Astrocyte of the cerebellum (primary cell): ENCODE measurements around the gene NFIA.

ENCODE experiments used
- DNase-seq: peaks from one replicate; pipeline ENCODE4 v3.0.0-alpha.2; 2011; ENCODE audit warnings: low read depth
- H3K4me3 ChIP-seq: 2 replicates; pipeline ENCODE4 v1.5.1; 2011; ENCODE audit warnings: mild to moderate bottlenecking, low read depth, low read length, moderate library complexity
- in situ Hi-C: cut with HindIII; loops from 2 replicates; pipeline ENCODE4 v1.10.0; 2017; ENCODE audit warnings: low sequenced_read_pairs
- TF ChIP-seq, protein P1 (sequence below): IDR thresholded peaks from 2 replicates; pipeline ENCODE4 v1.5.1; 2012; ENCODE audit warnings: low read length, low read depth, moderate library complexity, mild to moderate bottlenecking; ENCODE audit errors: missing control alignments

The NFIA gene

DNA sequence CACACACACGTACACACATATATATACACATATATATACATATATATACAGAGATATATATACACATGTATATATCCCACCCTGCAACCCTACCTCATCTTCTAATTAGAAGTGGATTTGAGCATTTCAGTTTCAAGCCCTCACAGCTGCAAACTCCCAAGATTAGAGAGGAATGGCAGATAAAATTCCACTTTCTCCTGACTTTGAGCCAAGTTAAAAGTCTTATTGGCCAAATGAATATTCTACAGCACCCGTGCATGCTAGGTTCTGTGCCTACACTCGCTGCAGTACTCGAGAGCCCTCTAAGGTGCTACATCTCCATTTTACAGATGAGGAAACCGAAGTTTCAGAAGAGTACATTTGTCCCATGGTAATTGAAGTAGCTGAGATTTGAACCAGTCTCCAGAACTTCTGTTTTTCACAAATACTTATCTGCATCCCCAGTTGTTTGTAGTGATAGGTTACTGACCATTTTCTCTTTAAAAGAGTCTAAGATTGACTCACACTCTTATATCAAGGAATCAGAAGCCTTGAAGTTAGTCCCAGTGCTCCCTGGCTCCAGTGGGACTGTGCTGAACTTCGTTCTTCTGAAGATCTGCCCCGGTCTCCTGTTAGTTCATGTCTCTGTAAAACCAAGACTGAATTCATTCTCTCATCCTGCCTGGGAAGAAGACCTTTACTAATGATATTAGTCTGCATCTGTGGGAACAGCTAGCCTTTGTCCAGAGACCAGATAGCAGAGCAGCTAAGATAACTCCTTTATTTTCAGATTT is 350.4 kb downstream of the NFIA start:
- no peak overlapping the region for H3K4me3 ChIP-seq
- in situ Hi-C loops: no loop called here
- DNase-seq: no peak
- TF ChIP-seq, protein P1, sequence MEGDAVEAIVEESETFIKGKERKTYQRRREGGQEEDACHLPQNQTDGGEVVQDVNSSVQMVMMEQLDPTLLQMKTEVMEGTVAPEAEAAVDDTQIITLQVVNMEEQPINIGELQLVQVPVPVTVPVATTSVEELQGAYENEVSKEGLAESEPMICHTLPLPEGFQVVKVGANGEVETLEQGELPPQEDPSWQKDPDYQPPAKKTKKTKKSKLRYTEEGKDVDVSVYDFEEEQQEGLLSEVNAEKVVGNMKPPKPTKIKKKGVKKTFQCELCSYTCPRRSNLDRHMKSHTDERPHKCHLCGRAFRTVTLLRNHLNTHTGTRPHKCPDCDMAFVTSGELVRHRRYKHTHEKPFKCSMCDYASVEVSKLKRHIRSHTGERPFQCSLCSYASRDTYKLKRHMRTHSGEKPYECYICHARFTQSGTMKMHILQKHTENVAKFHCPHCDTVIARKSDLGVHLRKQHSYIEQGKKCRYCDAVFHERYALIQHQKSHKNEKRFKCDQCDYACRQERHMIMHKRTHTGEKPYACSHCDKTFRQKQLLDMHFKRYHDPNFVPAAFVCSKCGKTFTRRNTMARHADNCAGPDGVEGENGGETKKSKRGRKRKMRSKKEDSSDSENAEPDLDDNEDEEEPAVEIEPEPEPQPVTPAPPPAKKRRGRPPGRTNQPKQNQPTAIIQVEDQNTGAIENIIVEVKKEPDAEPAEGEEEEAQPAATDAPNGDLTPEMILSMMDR: no peak

DNA sequence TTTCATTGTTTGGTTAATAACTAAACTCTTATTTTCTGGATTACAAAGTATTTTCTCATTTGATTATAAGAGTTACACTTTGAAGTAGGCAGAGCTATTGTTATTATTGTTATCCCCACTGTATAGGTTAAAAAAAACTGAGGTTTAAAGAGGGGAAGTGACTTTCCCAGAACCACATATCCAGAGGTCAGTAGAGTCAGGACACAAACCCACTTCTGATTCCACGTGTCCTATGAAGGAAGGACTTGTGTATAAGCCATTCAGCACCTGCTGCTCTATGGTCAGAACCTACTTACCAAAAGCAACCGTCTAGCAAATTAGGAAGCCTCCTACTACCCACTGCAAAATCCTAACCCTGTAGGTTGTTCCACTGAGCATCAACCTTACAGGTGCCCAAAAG is 351.3 kb downstream of the NFIA start:
- in situ Hi-C loops: no loop called here
- no peak overlapping the region for H3K4me3 ChIP-seq
- TF ChIP-seq, protein P1: no peak
- no peak for DNase-seq

DNA sequence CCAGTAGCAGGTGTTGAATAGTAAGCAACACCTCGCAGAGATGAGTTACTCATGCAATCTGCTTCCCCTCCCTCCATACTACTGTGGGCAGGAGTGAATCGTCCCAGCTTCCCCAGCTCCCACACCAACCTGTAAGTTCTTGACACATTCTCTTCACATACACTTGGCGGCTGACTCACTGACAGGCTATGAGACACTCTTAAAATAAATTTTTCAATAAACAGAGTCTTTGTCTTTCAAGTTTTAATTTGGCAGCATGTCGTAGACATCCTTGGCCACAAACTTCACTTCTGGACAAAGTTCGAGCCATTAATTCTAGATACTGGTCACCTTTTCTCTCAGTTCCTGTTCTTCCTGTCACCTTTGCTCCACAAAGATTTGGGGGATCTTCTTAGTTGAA is 351.9 kb downstream of the NFIA start:
- in situ Hi-C loops: no loop called here
- TF ChIP-seq, protein P1: no peak
- no peak for DNase-seq

DNA sequence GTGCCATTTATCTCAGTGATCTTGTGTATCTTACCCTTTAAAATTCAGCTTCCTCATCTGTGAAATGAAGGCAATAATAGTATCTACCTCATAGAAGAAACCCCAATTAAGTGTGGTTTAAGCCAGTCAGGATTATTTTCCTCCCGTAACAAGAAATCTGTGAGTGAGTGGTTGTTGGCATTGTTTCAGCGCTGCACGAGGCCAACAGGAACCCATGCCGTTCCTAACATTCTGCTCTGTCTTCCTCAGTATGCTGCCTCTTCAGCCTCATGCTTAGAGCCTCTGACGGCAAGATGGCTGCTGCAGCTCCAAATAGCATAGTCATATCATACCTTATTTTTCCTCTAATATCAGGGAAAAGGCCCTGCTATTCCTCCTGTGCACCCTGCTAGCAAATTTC is 352.9 kb downstream of the NFIA start:
- no peak overlapping the region for H3K4me3 ChIP-seq
- TF ChIP-seq, protein P1: no peak
- no peak for DNase-seq
- in situ Hi-C loops: no loop called here

More for the DNA sequence above, 351.9 kb downstream of the NFIA start:
- H3K4me3 ChIP-seq: no peak overlapping the region

DNA sequence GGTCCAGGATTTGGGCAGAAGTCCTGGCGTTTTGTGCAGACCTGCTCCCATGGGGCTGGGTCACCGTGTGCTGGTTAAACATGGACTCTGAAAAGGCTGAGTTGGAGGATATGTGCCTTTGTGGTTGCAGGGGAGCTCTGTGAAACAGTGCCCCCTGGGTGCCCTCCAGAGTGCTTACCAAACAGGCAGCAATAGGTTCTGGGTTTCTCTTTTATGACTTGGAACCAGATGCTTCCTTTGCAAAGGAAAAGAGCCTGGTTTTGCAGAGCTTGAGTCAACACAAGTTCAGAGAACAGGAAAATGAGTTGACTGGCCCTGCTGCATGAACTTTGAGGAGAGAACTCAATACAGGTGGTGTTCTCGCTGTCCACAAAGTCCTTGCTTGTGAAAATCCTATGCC is 353.7 kb downstream of the NFIA start:
- H3K4me3 ChIP-seq: no peak overlapping the region
- no peak for DNase-seq
- TF ChIP-seq, protein P1: no peak
- in situ Hi-C loops: no loop called here

DNA sequence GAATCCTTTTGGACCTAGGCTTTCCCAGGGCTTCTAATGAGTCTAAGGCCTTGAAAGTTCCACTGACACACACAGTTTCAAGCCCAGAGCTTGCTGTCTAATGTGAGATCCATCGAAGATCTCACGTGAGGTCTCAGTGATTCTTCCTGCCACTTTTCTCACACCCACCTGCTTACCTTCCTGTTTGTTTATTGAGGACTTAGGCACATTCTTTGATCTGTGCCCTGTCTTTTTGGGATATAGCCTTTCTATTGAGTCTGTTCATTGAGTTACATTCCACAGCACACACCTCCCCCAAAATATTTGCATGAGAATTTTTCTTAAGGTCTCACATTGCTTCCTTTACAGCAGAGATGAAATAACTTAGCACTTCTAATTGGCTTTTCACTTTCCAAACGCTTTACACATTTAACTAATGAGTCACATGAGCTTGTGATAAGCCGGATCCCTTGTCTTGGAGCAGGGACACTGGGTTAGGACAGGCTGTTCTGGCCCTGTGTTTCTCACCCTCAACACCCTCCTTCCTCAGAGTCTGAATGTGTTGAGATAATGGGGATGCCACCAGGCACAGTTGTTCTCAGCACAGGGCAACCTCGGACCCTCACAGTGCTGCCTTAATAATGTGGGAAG is 354.2 kb downstream of the NFIA start:
- in situ Hi-C loops: no loop called here

More for the DNA sequence above, 354.2 kb downstream of the NFIA start:
- H3K4me3 ChIP-seq: no peak overlapping the region
- TF ChIP-seq, protein P1: no peak
- no peak for DNase-seq
